ENCODE results near the gene NARF. TPM values are rescaled to one million over a fixed set of nuclear protein-coding genes. Genes with fewer than 3 reads are reported as not detected.

The NARF gene
- total and polyA plus RNA-seq, 2 donors (not counting 3 experiments of a cell fraction or from before 2014, with no cell fraction given) = 83.4 to 158 TPM

- no peak overlapping the region for H2AFZ ChIP-seq (ENCODE audit: low read depth, low read length)
- H3K9me3 ChIP-seq (replicated peaks; ENCODE audit: control insufficient read depth, insufficient read depth, low read length) = no peaks in the 10 kb centered on the region
- DNase-seq (ENCODE audit: low read depth, low spot score) (no peak), FAIRE-seq (no peak)
- no peak overlapping the region for H3K9ac ChIP-seq (replicated peaks; ENCODE audit: extremely low read depth, insufficient read depth, low read length)
- H3K4me2 ChIP-seq (ENCODE audit: insufficient read depth, low read length) = no peak overlapping the region
- peaks cover 0 to 13% of the 10 kb centered on the region in 2 experiments for H3K36me3 ChIP-seq (ENCODE audit: control insufficient read depth in 2 of 2, extremely low read depth in 1 of 2, insufficient read depth in 2 of 2, low read length in 2 of 2)
- no peak overlapping the region for H3K4me3 ChIP-seq (replicated peaks in 1 of 3; ENCODE audit: insufficient read depth in 1 of 3, low read depth in 1 of 3, low read length in 3 of 3)
- dilution Hi-C loops (cut with MboI; ENCODE audit: extremely low pct_ligation_motif_present, low sequenced_read_pairs) = no loop called here
- no peaks in the 10 kb centered on the region for H4K20me1 ChIP-seq (replicated peaks; ENCODE audit: control insufficient read depth, extremely low read depth, insufficient read depth, low read length)
- intact Hi-C loops (cut with micrococcal nuclease) = no loop called here
- CTCF ChIA-PET = no interaction called here
- TSS peak; percentile 36 for BruUV-seq (replicated peaks)
- H3K4me1 ChIP-seq (ENCODE audit: control insufficient read depth, extremely low read depth, insufficient read depth, low read length) = no peaks in the 10 kb centered on the region
- POLR2A ChIA-PET = interaction anchor here (0.6 kb wide), 1 partner anchor 210 kb away, joined by 4 read pairs; no protein-coding TSS in a partner anchor
- H3K9me1 ChIP-seq (replicated peaks; ENCODE audit: control insufficient read depth, extremely low read depth, insufficient read depth, low read length) = no peaks in the 10 kb centered on the region
- H3K27ac ChIP-seq (ENCODE audit: insufficient read depth, low read depth, low read length) = no peak overlapping the region
- no peaks in the 10 kb centered on the region for H3K79me2 ChIP-seq (ENCODE audit: control insufficient read depth, insufficient read depth, low read length)
- TF ChIP-seq EZH2 (IDR thresholded peaks at IDR 0.05; ENCODE audit: borderline replicate concordance, low read depth, low read length, severe bottlenecking) = no peak
- TF ChIP-seq JUN (IDR thresholded peaks at IDR 0.05; ENCODE audit: borderline replicate concordance, insufficient read depth, insufficient read length, low read depth) = no peak
- TF ChIP-seq GATA2 (IDR thresholded peaks at IDR 0.05; ENCODE audit: insufficient read depth, insufficient read length, low read depth, low read length) = no peak
- TF ChIP-seq MAX (IDR thresholded peaks at IDR 0.05; ENCODE audit: insufficient read depth, insufficient read length) = no peak
- no peak for TF ChIP-seq CTCF (IDR thresholded peaks at IDR 0.05; ENCODE audit: extremely low read depth in 1 of 2, insufficient read depth in 1 of 2, low read depth in 1 of 2, low read length in 2 of 2)
- TF ChIP-seq POLR2AphosphoS5 (IDR thresholded peaks at IDR 0.05; ENCODE audit: insufficient read depth, low read depth, low read length) = no peak
- no peak for TF ChIP-seq FOS (IDR thresholded peaks at IDR 0.05; ENCODE audit: borderline replicate concordance, insufficient read depth, low read length)
- TF ChIP-seq MYC (IDR thresholded peaks at IDR 0.05; ENCODE audit: low read depth, low read length) = no peak
- TF ChIP-seq POLR2A (IDR thresholded peaks at IDR 0.05; ENCODE audit: low read depth, low read length) = no peak
- no peaks in the 10 kb centered on the region for H3K27me3 ChIP-seq (ENCODE audit: control insufficient read depth in 2 of 2, insufficient read depth in 2 of 2, low read length in 2 of 2)
These were observed 15.7 kb upstream of the NARF start for GRCh38 chr17:82442643-82443464.

Measured in endothelial cell of umbilical vein (primary cell).